ENCODE data around the gene ZNF521. TPM values are rescaled to one million over a fixed set of nuclear protein-coding genes. Genes with fewer than 3 reads are reported as not detected.

Gene ZNF521
- 10.3 TPM for total RNA-seq
- long read RNA-seq, full-length matches to known transcripts: 5 of 16 reads
- long read RNA-seq, partial matches to known transcripts: 9 of 16 reads
- long read RNA-seq, other reads (novel, unspliced or antisense): 2 of 16 reads

DNA sequence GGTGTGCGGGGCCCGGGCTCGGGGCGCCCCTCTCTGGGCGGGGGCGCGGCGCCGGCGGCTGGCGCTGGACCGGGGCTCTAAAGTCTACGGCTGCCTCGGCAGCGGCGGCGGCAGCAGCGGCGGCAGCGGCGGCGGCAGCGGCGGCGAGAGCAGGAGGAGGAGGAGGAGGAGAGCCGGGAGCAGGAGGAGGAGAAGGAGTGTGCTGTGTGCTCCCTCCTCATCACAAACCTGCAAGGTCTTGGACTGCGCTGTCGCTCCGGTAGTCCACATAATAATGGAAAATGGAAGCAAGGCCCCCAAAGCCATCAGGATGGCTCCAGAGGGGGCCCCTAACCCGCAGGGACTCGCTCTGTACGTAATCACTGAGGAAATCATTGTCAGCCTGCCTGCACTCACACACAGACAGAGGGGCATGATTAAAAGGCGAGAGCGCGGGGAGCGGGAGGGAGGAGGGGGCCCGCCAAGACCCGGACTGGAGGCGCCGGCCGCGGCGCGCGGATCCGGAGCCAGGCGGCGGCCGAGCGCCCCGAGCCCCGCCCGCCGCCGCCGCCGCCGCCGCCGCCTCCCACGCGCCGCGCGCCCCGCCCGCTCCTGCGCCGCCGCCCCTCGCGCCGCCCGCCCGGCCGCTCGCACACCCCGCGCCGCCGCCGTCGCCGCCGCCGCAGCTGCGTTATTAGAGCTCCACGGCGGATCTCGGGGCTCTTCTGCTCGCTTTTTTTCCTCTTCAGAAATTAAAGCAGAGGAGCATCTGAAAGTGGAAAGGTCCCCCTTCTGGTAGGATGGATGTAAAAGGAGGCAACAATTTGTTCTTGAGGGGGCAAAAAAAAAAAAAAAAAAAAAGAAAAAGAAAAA, at the start of gene ZNF521:
ZNF521 (minus strand) TSS at position 390 of the 852 bp plus-strand sequence. CDS start 1,220 bp downstream, outside the sequence.
- Histone ChIP-seq H3K27me3 (ENCODE audit: low read depth) (no peaks in the 10 kb centered on the region), H3K36me3 (no peaks in the 10 kb centered on the region), H3K9me3 (replicated peaks) (no peaks in the 10 kb centered on the region), H3K27ac (replicated peaks) (peak within 1 kb of the TSS; percentile 96), H3K4me1 (peaks cover 40% of the 10 kb centered on the region), H3K4me3 (peak within 1 kb of the TSS; percentile 81)
- peak; percentile 40 for TF ChIP-seq CTCF (IDR thresholded peaks at IDR 0.05; ENCODE audit: borderline replicate concordance)
- DNase-seq: peak; percentile 87
- intact Hi-C loops (cut with micrococcal nuclease): no loop called here

DNA sequence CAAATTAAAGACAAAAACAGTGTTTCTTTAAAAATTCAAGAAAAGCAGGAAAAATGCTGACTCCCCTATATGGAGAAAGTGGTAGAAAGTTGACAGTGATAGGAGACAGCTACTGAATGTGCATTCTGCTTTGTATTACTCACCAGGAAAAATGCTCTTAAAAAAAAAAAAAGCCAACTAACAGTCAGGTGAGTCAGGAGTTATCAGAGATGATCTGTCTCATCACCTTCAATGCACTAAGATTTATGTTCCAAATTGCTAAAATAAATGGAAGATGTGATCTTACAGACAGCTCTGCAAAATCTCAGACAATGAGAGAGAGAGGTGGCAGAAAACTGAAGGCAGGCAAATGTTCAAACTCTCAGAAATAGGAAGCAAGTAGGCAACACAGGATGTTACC, 47.6 kb upstream of the ZNF521 start:
- Histone ChIP-seq H3K4me3 (no peak overlapping the region), H3K27me3 (ENCODE audit: low read depth) (no peaks in the 10 kb centered on the region), H3K27ac (replicated peaks) (no peak overlapping the region), H3K36me3 (no peaks in the 10 kb centered on the region), H3K4me1 (no peaks in the 10 kb centered on the region), H3K9me3 (replicated peaks) (peaks cover 11% of the 10 kb centered on the region)
- TF ChIP-seq CTCF (IDR thresholded peaks at IDR 0.05; ENCODE audit: borderline replicate concordance): no peak
- DNase-seq: no peak
- intact Hi-C loops (cut with micrococcal nuclease): no loop called here

GRCh38 chr18:25392192-25392591, 40.2 kb upstream of the ZNF521 start:
- no peaks in the 10 kb centered on the region for H3K27me3 ChIP-seq (ENCODE audit: low read depth)
- H3K4me3 ChIP-seq: no peak overlapping the region
- DNase-seq: no peak
- no peak for TF ChIP-seq CTCF (IDR thresholded peaks at IDR 0.05; ENCODE audit: borderline replicate concordance)
- no peaks in the 10 kb centered on the region for H3K4me1 ChIP-seq
- no peaks in the 10 kb centered on the region for H3K36me3 ChIP-seq
- intact Hi-C loops (cut with micrococcal nuclease): no loop called here
- H3K27ac ChIP-seq (replicated peaks): no peak overlapping the region
- peaks cover 14% of the 10 kb centered on the region for H3K9me3 ChIP-seq (replicated peaks)

GRCh38 chr18:25373432-25374179, 21.6 kb upstream of the ZNF521 start:
- Histone ChIP-seq H3K9me3 (replicated peaks) (no peaks in the 10 kb centered on the region), H3K36me3 (no peaks in the 10 kb centered on the region), H3K27ac (replicated peaks) (no peak overlapping the region), H3K4me1 (peaks cover 6% of the 10 kb centered on the region), H3K4me3 (no peak overlapping the region), H3K27me3 (ENCODE audit: low read depth) (peaks cover 6% of the 10 kb centered on the region)
- no peak for DNase-seq
- TF ChIP-seq CTCF (IDR thresholded peaks at IDR 0.05; ENCODE audit: borderline replicate concordance): no peak
- intact Hi-C loops (cut with micrococcal nuclease): no loop called here

- Histone ChIP-seq H3K9me3 (replicated peaks) (no peaks in the 10 kb centered on the region), H3K36me3 (no peaks in the 10 kb centered on the region), H3K4me1 (peaks cover 6% of the 10 kb centered on the region), H3K27me3 (ENCODE audit: low read depth) (no peaks in the 10 kb centered on the region), H3K4me3 (no peak overlapping the region), H3K27ac (replicated peaks) (no peak overlapping the region)
- DNase-seq: no peak
- intact Hi-C loops (cut with micrococcal nuclease): no loop called here
- TF ChIP-seq CTCF (IDR thresholded peaks at IDR 0.05; ENCODE audit: borderline replicate concordance): no peak
Measured at GRCh38 chr18:25370391-25370790, 18.4 kb upstream of the ZNF521 start.

Data from left ventricle myocardium inferior (tissue), 1 donor.